Activated CD4-positive, CD25-positive, alpha-beta regulatory T cell treated with anti-CD3 and anti-CD28 coated beads, Interleukin-2, amount 50 U/mL, for 72 hours (primary cell): ENCODE results near the gene ISG20.

Experiments used
- DNase-seq: peaks from one replicate; pipeline ENCODE4 v3.0.0; 2021

ISG20 gene

GRCh38 chr15:88693191-88693590 is 54.4 kb downstream of the ISG20 start:
- no peak for DNase-seq

- DNase-seq = no peak
Observed at GRCh38 chr15:88695101-88695500, 56.3 kb downstream of the ISG20 start.

- DNase-seq = no peak
Observed at GRCh38 chr15:88695691-88696251, 57.0 kb downstream of the ISG20 start.

GRCh38 chr15:88696254-88696653 is 57.4 kb downstream of the ISG20 start:
- DNase-seq = no peak

GRCh38 chr15:88697276-88697675 is 58.5 kb downstream of the ISG20 start:
- no peak for DNase-seq

- no peak for DNase-seq
Observed at GRCh38 chr15:88699861-88700260, 61.0 kb downstream of the ISG20 start.

GRCh38 chr15:88700716-88701115 is 61.9 kb downstream of the ISG20 start:
- DNase-seq = no peak

GRCh38 chr15:88701561-88702095 is 62.8 kb downstream of the ISG20 start:
- DNase-seq = no peak

- no peak for DNase-seq
Observed at GRCh38 chr15:88702983-88703382, 64.2 kb downstream of the ISG20 start.

GRCh38 chr15:88703533-88703932 is 64.7 kb downstream of the ISG20 start:
- no peak for DNase-seq

GRCh38 chr15:88704791-88705768 is 66.3 kb downstream of the ISG20 start:
- DNase-seq = no peak

- DNase-seq = no peak
Observed at GRCh38 chr15:88705769-88706165, 67.0 kb downstream of the ISG20 start.
